B cell (primary cell): ENCODE results near the gene ALX3. TPM values are rescaled to one million over a fixed set of nuclear protein-coding genes. Genes with fewer than 3 reads are reported as not detected.

Source experiments
- ATAC-seq: fragments of 200-7000 bp; cut with Tn5 transposase; one replicate; pipeline ENCODE4 v1.10.0; 2021; ENCODE audit warnings: low read depth, mild to moderate bottlenecking, moderate number of reproducible peaks, moderate library complexity
- CTCF ChIA-PET: fragments of 350-600 bp; sonication (Branson Sonifier 250); formaldehyde crosslinking; loops from one replicate; lab custom pipeline; 2021; ENCODE audit warnings: antibody characterized with exemption, inconsistent platforms; lab: Charles Lee
- POLR2A ChIA-PET: fragments of 350-600 bp; sonication (Branson Sonifier 250); formaldehyde crosslinking; loops from one replicate; lab custom pipeline; 2021; ENCODE audit warnings: antibody characterized with exemption; lab: Charles Lee
- DNase-seq: peaks from one replicate; pipeline ENCODE4 v3.0.0; 2013
- H2AFZ ChIP-seq: 2 replicates; pipeline ENCODE4 v1.6.1; 2012; ENCODE audit warnings: mild to moderate bottlenecking, low read depth, low read length; ENCODE audit not compliant: insufficient read depth, poor library complexity, severe bottlenecking
- H3K27ac ChIP-seq, 2 donors: 1 replicate in 1 of 2; 2 replicates in 1 of 2; pipeline ENCODE4 v1.5.1; 2012 to 2013; ENCODE audit warnings: low read length in 2 of 2, mild to moderate bottlenecking in 2 of 2, moderate library complexity in 1 of 2
- H3K27me3 ChIP-seq, 4 experiments: fragments of 200-600 bp in 1 of 4; sonication (generic) in 1 of 4; replicated peaks in 1 of 4; 1 replicate in 2 of 4; 2 replicates in 2 of 4; pipeline versions ENCODE4 v1.6.1 to v1.7.0; 2013 to 2016; ENCODE audit warnings: low read length in 3 of 4, mild to moderate bottlenecking in 2 of 4, mixed read lengths in 1 of 4, moderate library complexity in 1 of 4; ENCODE audit not compliant: insufficient read depth in 4 of 4, control insufficient read depth in 3 of 4; ENCODE audit errors: control extremely low read depth in 1 of 4
- H3K36me3 ChIP-seq, 2 experiments: replicated peaks in 1 of 2; 1 replicate in 1 of 2; 2 replicates in 1 of 2; pipeline versions ENCODE4 v1.6.1 to v1.7.1; 2013; ENCODE audit warnings: low read length in 1 of 2; ENCODE audit not compliant: insufficient read depth in 2 of 2, control insufficient read depth in 1 of 2; ENCODE audit errors: control extremely low read depth in 1 of 2, extremely low read depth in 1 of 2
- H3K4me1 ChIP-seq, 2 donors: fragments of 200-600 bp in 1 of 2; sonication (generic) in 1 of 2; 1 replicate in 1 of 2; 2 replicates in 1 of 2; pipeline versions ENCODE4 v1.5.1 to v1.6.1; 2013 to 2017; ENCODE audit warnings: low read length in 2 of 2; ENCODE audit not compliant: control insufficient read depth in 2 of 2, insufficient read depth in 2 of 2
- H3K4me2 ChIP-seq: replicated peaks from 2 replicates; pipeline ENCODE3; 2012; ENCODE audit warnings: mild to moderate bottlenecking, low read depth, low read length; ENCODE audit not compliant: poor library complexity, severe bottlenecking
- H3K4me3 ChIP-seq, 5 experiments: fragments of 200-600 bp in 1 of 5; sonication (generic) in 1 of 5; 1 replicate in 3 of 5; 2 replicates in 2 of 5; pipeline versions ENCODE4 v1.5.1 to v1.7.0; 2011 to 2016; ENCODE audit warnings: low read length in 4 of 5, mild to moderate bottlenecking in 4 of 5, low read depth in 2 of 5, control low read depth in 1 of 5, moderate library complexity in 1 of 5; ENCODE audit not compliant: insufficient read depth in 1 of 5; ENCODE audit errors: control extremely low read depth in 1 of 5, extremely low read depth in 1 of 5
- H3K79me2 ChIP-seq: fragments of 200-600 bp; sonication (generic); one replicate; pipeline ENCODE4 v1.6.0; 2016; ENCODE audit warnings: low read length; ENCODE audit not compliant: control insufficient read depth, insufficient read depth
- H3K9ac ChIP-seq: fragments of 200-600 bp; sonication (generic); 2 replicates; pipeline ENCODE4 v1.6.1; 2017; ENCODE audit warnings: mild to moderate bottlenecking, low read length, moderate library complexity
- H3K9me3 ChIP-seq, 3 donors: one replicate each; pipeline versions ENCODE4 v1.6.1 to v1.7.1; 2013; ENCODE audit warnings: low read length in 2 of 3; ENCODE audit not compliant: control insufficient read depth in 2 of 3, insufficient read depth in 1 of 3; ENCODE audit errors: control extremely low read depth in 1 of 3
- H4K20me1 ChIP-seq: 2 replicates; pipeline ENCODE4 v1.6.0; 2012; ENCODE audit warnings: mild to moderate bottlenecking, low read length; ENCODE audit not compliant: insufficient read depth, control insufficient read depth, poor library complexity, severe bottlenecking
- H3K27ac Mint-ChIP-seq: one replicate; pipeline ENCODE4 v1.8.0; 2021; ENCODE audit warnings: mixed read lengths
- H3K27me3 Mint-ChIP-seq: one replicate; pipeline ENCODE4 v1.8.0; 2021; ENCODE audit warnings: mixed read lengths
- H3K4me1 Mint-ChIP-seq: one replicate; pipeline ENCODE4 v1.8.0; 2021; ENCODE audit warnings: mixed read lengths
- H3K4me3 Mint-ChIP-seq: one replicate; pipeline ENCODE4 v1.8.0; 2021; ENCODE audit warnings: mixed read lengths
- H3K9me3 Mint-ChIP-seq: one replicate; pipeline ENCODE4 v1.8.0; 2022; ENCODE audit warnings: mixed read lengths; ENCODE audit not compliant: insufficient read depth
- CTCF ChIP-seq: fragments of 200-600 bp; IDR thresholded peaks from one replicate; pipeline ENCODE4 v1.8.0; 2022; ENCODE audit warnings: antibody characterized with exemption, mild to moderate bottlenecking
- EZH2 ChIP-seq: IDR thresholded peaks from 2 replicates; pipeline ENCODE4 v1.6.1; 2012; ENCODE audit warnings: borderline replicate concordance, low read depth, mild to moderate bottlenecking, moderate library complexity, low read length; ENCODE audit not compliant: insufficient read depth, poor library complexity, severe bottlenecking
- WGBS: methylation state at CpG from one replicate; pipeline ENCODE4 v1.1.5; 2013; ENCODE audit warnings: missing lambda C conversion rate; ENCODE audit not compliant: insufficient coverage; 5-methylcytosine and 5-hydroxymethylcytosine counted together
- intact Hi-C: fragments of 100-400 bp; cut with micrococcal nuclease; formaldehyde crosslinking; loops from one replicate; pipeline ENCODE4 v1.10.0; 2022
- polyA plus RNA-seq: library from polyadenylated mRNA; depleted of rRNA; stranded (reverse); fragments of >200 nt; gene quantifications from 2 replicates; pipeline ENCODE4 v1.2.3, GENCODE V29; 2012
- total RNA-seq, 2 donors: library from RNA; stranded (reverse); fragments of 120-200 nt in 1 of 2; gene quantifications; 1 replicate in 1 of 2; 2 replicates in 1 of 2; pipeline versions ENCODE4 v1.2.3 to v1.2.4, GENCODE V29; 2013 to 2022

The ALX3 gene
- total and polyA plus RNA-seq, 2 donors (not counting 1 experiment from before 2014, with no cell fraction given): not detected

- 100% methylated on average over 3 of the region's 4 CpGs for WGBS
- Histone ChIP-seq H2AFZ (no peak overlapping the region), H4K20me1 (peaks cover 23% of the 10 kb centered on the region), H3K4me1 (peaks cover 3 to 4% of the 10 kb centered on the region in 2 donors), H3K9ac (no peak overlapping the region), H3K27me3 (no peaks in the 10 kb centered on the region), H3K4me3 (no peak overlapping the region), H3K4me2 (no peak overlapping the region), H3K36me3 (peaks cover 4 to 83% of the 10 kb centered on the region in 2 experiments), H3K79me2 (peaks cover 24% of the 10 kb centered on the region), H3K27ac (no peak overlapping the region), H3K9me3 (no peaks in the 10 kb centered on the region)
- DNase-seq: no peak
- H3K4me3 Mint-ChIP-seq: no peak overlapping the region
- POLR2A ChIA-PET: no interaction called here
- peaks cover 13% of the 10 kb centered on the region for H3K4me1 Mint-ChIP-seq
- no peaks in the 10 kb centered on the region for H3K27me3 Mint-ChIP-seq
- H3K27ac Mint-ChIP-seq: no peak overlapping the region
- CTCF ChIA-PET: interaction anchor here (1.4 to 9.6 kb wide), 4 partner anchors 12 to 56 kb away, joined by 3 to 67 read pairs (median 10); partner anchors contain the start of gene AHCYL1
- TF ChIP-seq EZH2: no peak
- no peak for TF ChIP-seq CTCF
- ATAC-seq: no peak
- intact Hi-C loops: no loop called here
- no peaks in the 10 kb centered on the region for H3K9me3 Mint-ChIP-seq
Observed at GRCh38 chr1:110040548-110040947, 29.9 kb downstream of the ALX3 start.

GRCh38 chr1:110039641-110040040 lies 30.8 kb downstream of the ALX3 start:
- H3K4me2 ChIP-seq: no peak overlapping the region
- intact Hi-C loops: no loop called here
- H3K79me2 ChIP-seq: peaks cover 33% of the 10 kb centered on the region
- Mint-ChIP-seq H3K27ac (no peak overlapping the region), H3K4me1 (peaks cover 19% of the 10 kb centered on the region), H3K9me3 (no peaks in the 10 kb centered on the region), H3K4me3 (no peak overlapping the region), H3K27me3 (no peaks in the 10 kb centered on the region)
- ATAC-seq: no peak
- ChIA-PET CTCF (interaction anchor here (1.0 to 9.6 kb wide), 3 partner anchors 11 to 55 kb away, joined by 3 to 67 read pairs (median 4); partner anchors contain the start of gene AHCYL1), POLR2A (no interaction called here)
- H3K9ac ChIP-seq: no peak overlapping the region
- no peak overlapping the region for H2AFZ ChIP-seq
- no peak for TF ChIP-seq EZH2
- no peak for TF ChIP-seq CTCF
- H3K27me3 ChIP-seq: no peaks in the 10 kb centered on the region
- peaks cover 8 to 11% of the 10 kb centered on the region in 2 donors for H3K4me1 ChIP-seq
- H3K27ac ChIP-seq: no peak overlapping the region
- H3K4me3 ChIP-seq: no peak overlapping the region
- peaks cover 23% of the 10 kb centered on the region for H4K20me1 ChIP-seq
- no peaks in the 10 kb centered on the region for H3K9me3 ChIP-seq
- peaks cover 4 to 74% of the 10 kb centered on the region in 2 experiments for H3K36me3 ChIP-seq
- WGBS: 100% methylated on average over 3 of the region's 4 CpGs
- no peak for DNase-seq
